ENCODE results near the gene SDHB.

- TF ChIP-seq, protein P1, sequence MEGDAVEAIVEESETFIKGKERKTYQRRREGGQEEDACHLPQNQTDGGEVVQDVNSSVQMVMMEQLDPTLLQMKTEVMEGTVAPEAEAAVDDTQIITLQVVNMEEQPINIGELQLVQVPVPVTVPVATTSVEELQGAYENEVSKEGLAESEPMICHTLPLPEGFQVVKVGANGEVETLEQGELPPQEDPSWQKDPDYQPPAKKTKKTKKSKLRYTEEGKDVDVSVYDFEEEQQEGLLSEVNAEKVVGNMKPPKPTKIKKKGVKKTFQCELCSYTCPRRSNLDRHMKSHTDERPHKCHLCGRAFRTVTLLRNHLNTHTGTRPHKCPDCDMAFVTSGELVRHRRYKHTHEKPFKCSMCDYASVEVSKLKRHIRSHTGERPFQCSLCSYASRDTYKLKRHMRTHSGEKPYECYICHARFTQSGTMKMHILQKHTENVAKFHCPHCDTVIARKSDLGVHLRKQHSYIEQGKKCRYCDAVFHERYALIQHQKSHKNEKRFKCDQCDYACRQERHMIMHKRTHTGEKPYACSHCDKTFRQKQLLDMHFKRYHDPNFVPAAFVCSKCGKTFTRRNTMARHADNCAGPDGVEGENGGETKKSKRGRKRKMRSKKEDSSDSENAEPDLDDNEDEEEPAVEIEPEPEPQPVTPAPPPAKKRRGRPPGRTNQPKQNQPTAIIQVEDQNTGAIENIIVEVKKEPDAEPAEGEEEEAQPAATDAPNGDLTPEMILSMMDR (IDR thresholded peaks at IDR 0.05; ENCODE audit: low read depth, low read length), result no peak
- TF ChIP-seq EZH2phosphoT487 (IDR thresholded peaks at IDR 0.05; ENCODE audit: low read depth), result no peak
These were observed 42.2 kb downstream of the SDHB start, which contains the start of gene ATP13A2 for GRCh38 chr1:17011439-17012307.

All from OCI-LY3 (cell line).